Measurements from ENCODE around the gene GLDC.
"Not testable (repeated sequence)": the region's sequence is repeated elsewhere in the genome, so short reads cannot be mapped to it uniquely, and the experiment has no call there.

The GLDC gene

GRCh38 chr9:6562871-6563430 is 82.6 kb downstream of the GLDC start:
- no peak for DNase-seq

GRCh38 chr9:6562201-6562600 is 83.3 kb downstream of the GLDC start:
- no peak for DNase-seq

GRCh38 chr9:6557883-6558616 is 87.5 kb downstream of the GLDC start:
- peak in 1 of 2 experiments; percentile 42 for DNase-seq

GRCh38 chr9:6553866-6554265 is 91.7 kb downstream of the GLDC start:
- no peak for DNase-seq

GRCh38 chr9:6552498-6553121 is 92.9 kb downstream of the GLDC start:
- DNase-seq = no peak

- peak in 1 of 2 experiments; percentile 52 for DNase-seq
These were observed 93.5 kb downstream of the GLDC start for GRCh38 chr9:6552033-6552432.

- no peak for DNase-seq
These were observed 94.4 kb downstream of the GLDC start for GRCh38 chr9:6551136-6551535.

GRCh38 chr9:6549106-6549800 is 96.3 kb downstream of the GLDC start:
- DNase-seq = peak; percentile 43 to 69

- DNase-seq = no peak
These were observed 100.4 kb downstream of the GLDC start for GRCh38 chr9:6545017-6545691.

GRCh38 chr9:6543204-6543603 is 102.3 kb downstream of the GLDC start:
- DNase-seq = no peak

GRCh38 chr9:6542617-6543016 is 102.9 kb downstream of the GLDC start:
- not testable (repeated sequence) for DNase-seq

GRCh38 chr9:6538666-6539071 is 106.9 kb downstream of the GLDC start:
- DNase-seq = no peak

- DNase-seq = no peak
These were observed 109.9 kb downstream of the GLDC start for GRCh38 chr9:6535594-6535993.

GRCh38 chr9:6525326-6526045 is 120.0 kb downstream of the GLDC start:
- DNase-seq = no peak

GRCh38 chr9:6522263-6522662 is 123.3 kb downstream of the GLDC start:
- no peak for DNase-seq

- DNase-seq = no peak
These were observed 133.4 kb downstream of the GLDC start for GRCh38 chr9:6512085-6512657.

GRCh38 chr9:6506571-6506970 is 139.0 kb downstream of the GLDC start:
- no peak for DNase-seq

- no peak for DNase-seq
These were observed 143.1 kb downstream of the GLDC start for GRCh38 chr9:6502399-6502798.

GRCh38 chr9:6501526-6502210 is 143.9 kb downstream of the GLDC start:
- DNase-seq = no peak

- no peak for DNase-seq
These were observed 146.5 kb downstream of the GLDC start for GRCh38 chr9:6498982-6499381.

- DNase-seq = no peak
These were observed 150.1 kb downstream of the GLDC start for GRCh38 chr9:6495466-6495865.

All from SHP77 (cell line).